GM18951 (cell line): Measurements from ENCODE around the gene POLK.
"Not testable (repeated sequence)": the region's sequence is repeated elsewhere in the genome, so short reads cannot be mapped to it uniquely, and the experiment has no call there.

Experiments used
- POLR2A ChIP-seq: IDR thresholded peaks from 4 replicates; pipeline ENCODE4 v1.6.1; 2011; ENCODE audit warnings: mild to moderate bottlenecking; ENCODE audit not compliant: insufficient read length, insufficient read depth; ENCODE audit errors: extremely low read depth
- in situ Hi-C: fragments of 300-500 bp; cut with MboI; formaldehyde crosslinking; loops from one replicate; pipeline ENCODE4 v1.12.0; 2022; ENCODE audit warnings: low sequenced_read_pairs, mixed read lengths, inconsistent platforms; ENCODE audit not compliant: unreplicated experiment

POLK gene

DNA sequence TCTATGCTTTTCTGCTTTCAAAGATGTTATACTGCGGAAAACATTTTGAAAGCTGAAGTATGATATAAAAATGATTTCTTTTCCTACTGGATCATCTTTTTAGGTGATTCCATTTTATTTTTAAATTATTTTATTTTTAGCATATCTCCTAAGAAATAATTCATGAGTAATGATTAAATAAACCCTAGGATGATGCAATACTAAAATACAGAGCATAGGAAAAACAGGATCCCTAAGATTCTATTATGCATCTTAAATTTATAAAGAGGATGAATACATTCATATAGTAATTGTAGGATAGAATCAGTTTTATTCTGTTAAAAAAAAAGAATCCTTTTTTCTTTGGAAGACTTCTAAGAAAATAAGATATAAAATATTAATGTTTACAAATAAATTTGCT, 10.9 kb downstream of the POLK start:
- in situ Hi-C loops = no loop called here
- TF ChIP-seq POLR2A = no peak

DNA sequence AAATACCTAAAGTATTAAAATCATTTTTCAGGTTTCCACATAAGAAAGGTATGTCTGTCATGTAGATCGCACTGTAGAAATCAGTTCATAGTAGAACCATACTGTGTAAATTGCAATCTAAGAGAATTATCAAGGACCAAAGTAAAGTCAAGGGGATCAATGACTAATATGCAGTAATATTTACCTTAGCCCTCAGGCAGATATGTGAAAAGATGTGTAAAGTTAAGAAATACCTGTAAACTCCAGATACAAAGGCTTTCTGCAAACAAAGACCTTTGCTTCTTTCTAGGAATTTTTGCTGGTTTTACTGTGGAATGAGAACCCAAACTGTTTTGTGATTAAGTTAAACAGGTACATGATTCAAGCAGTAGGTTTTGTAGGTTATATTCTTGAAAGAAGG, 11.6 kb downstream of the POLK start:
- TF ChIP-seq POLR2A = no peak
- in situ Hi-C loops = no loop called here

- in situ Hi-C loops = no loop called here
- TF ChIP-seq POLR2A = no peak
These were observed 12.4 kb downstream of the POLK start for GRCh38 chr5:75524071-75524470.

- in situ Hi-C loops = no loop called here
- no peak for TF ChIP-seq POLR2A
These were observed 12.9 kb downstream of the POLK start for GRCh38 chr5:75524591-75524990.

GRCh38 chr5:75525344-75525743, 13.7 kb downstream of the POLK start:
- TF ChIP-seq POLR2A = no peak
- in situ Hi-C loops = no loop called here

GRCh38 chr5:75526070-75526469, 14.4 kb downstream of the POLK start:
- TF ChIP-seq POLR2A = no peak
- in situ Hi-C loops = no loop called here

GRCh38 chr5:75529185-75529584, 17.5 kb downstream of the POLK start:
- in situ Hi-C loops = no loop called here
- no peak for TF ChIP-seq POLR2A

GRCh38 chr5:75532190-75532589, 20.5 kb downstream of the POLK start:
- in situ Hi-C loops = no loop called here
- no peak for TF ChIP-seq POLR2A

DNA sequence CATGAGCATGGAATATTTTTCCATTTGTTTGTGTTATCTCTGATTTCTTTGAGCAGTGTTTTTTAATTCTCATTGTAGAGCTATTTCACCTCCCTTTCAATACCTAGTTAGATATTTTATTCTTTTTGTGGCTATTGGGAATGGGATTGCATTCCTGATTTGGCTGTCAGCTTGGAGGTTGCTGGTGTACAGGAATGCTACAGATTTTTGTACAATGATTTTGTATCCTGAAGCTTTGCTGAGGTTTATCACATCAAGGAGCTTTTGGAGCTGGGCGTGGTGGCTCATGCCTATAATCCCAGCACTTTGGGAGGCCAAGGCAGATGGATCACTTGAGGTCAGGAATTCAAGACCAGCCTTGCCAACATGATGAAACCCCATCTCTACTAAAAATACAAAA, 22.0 kb downstream of the POLK start:
- in situ Hi-C loops = not testable (repeated sequence)

DNA sequence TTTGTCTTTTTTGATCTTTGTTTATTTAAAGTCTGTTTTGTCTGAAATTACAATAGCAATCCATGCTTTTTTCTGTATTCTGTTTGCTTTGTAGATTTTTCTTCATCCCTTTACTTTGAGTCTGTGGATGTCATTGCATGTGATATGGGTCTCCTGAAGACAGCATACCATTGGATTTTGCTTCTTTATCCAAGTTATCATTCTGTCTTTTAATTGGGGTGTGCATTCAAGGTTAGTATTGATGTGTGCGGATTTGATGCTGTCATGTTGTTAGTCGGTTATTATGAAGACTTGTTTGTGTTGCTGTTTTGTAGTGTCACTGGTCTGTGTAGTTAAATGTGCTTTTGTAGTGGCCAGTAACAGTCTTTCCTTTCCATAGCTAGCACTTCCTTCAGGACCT, 23.0 kb downstream of the POLK start:
- in situ Hi-C loops = no loop called here
- no peak for TF ChIP-seq POLR2A

GRCh38 chr5:75536147-75536546, 24.5 kb downstream of the POLK start:
- in situ Hi-C loops = no loop called here

DNA sequence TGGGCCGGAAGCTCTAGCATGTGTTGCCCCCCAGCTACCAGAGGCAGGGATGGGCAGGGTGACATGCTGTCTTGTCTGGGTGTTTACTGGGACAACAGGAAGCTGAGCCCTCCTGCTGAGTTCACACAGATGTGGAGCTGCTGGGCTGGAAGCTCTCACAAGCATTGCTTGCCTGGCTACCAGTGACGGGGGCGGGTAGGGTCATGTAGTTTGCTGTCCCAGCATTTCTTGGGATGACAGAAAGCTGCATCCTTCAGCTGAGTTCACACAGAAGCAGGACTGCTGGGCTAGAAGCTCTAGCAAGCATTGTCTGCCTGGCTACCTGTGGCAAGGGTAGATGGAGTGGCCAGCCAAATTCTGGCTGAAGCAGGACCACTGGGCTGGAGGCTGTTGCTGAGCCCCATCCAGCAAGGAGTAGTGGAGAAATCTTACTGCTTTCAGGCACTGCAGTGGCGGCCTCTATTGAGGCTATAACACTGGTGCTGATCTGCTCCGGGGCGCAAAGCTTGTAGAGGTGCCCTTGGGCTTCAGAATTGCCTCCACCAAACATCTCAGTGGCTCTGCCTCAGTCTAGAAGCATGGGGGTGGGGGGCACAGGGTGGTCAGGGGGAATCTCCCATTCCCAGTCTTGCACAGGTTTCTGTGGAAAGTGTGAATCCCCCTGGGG, 25.1 kb downstream of the POLK start:
- TF ChIP-seq POLR2A = no peak
- in situ Hi-C loops = no loop called here

More at GRCh38 chr5:75536147-75536546, 24.5 kb downstream of the POLK start:
- TF ChIP-seq POLR2A = no peak

DNA sequence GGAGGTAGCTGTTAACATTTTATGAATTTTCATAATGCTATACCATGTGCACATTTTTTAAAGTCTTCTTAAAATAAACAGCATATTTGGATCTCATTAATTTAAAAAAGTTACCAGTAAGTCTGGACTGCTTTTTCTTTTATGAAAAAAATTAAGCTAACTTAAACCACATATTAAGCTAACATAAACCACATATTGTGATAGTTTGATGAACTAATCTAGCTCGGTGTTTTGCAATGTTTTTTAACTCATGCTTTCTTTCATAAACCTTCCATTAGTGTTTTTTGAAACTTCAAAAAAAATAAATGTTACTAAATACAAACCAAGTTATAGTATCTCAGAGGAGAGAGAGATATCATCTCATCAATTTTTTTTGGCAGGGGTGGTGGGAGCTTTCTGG, 26.5 kb downstream of the POLK start:
- no peak for TF ChIP-seq POLR2A
- in situ Hi-C loops = no loop called here

GRCh38 chr5:75545131-75545530, 33.4 kb downstream of the POLK start:
- in situ Hi-C loops = no loop called here
- TF ChIP-seq POLR2A = no peak

DNA sequence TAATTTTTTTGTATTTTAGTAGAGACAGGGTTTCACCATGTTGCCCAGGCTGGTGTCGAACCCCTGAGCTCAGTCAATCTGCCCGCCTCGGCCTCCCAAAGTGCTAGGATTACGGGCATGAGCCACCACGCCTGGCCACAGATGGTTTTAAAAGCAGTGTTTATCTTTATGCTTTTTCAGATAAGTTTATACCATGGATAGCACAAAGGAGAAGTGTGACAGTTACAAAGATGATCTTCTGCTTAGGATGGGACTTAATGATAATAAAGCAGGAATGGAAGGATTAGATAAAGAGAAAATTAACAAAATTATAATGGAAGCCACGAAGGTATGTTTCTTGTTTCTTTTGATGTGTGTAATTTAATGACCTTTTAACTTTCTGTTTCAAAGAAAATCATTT, 35.1 kb downstream of the POLK start:
- in situ Hi-C loops = no loop called here
- no peak for TF ChIP-seq POLR2A
